Ovary (tissue), 3 donors: ENCODE results near the gene CDX1.

ENCODE experiments used
- CTCF ChIP-seq, 3 donors: fragments of 450-650 bp in 2 of 3; fragments of 200-600 bp in 1 of 3; IDR thresholded peaks; one replicate each; pipeline versions ENCODE4 v1.5.1 to v1.8.0; 2016 to 2022; ENCODE audit warnings: antibody characterized with exemption in 3 of 3, mild to moderate bottlenecking in 1 of 3
- POLR2A ChIP-seq: fragments of 450-650 bp; IDR thresholded peaks from one replicate; pipeline ENCODE4 v1.6.1; 2017; ENCODE audit warnings: antibody characterized with exemption, mild to moderate bottlenecking, moderate library complexity
- donor health status: DM: no; HTN: no; CAD: no.

DNA sequence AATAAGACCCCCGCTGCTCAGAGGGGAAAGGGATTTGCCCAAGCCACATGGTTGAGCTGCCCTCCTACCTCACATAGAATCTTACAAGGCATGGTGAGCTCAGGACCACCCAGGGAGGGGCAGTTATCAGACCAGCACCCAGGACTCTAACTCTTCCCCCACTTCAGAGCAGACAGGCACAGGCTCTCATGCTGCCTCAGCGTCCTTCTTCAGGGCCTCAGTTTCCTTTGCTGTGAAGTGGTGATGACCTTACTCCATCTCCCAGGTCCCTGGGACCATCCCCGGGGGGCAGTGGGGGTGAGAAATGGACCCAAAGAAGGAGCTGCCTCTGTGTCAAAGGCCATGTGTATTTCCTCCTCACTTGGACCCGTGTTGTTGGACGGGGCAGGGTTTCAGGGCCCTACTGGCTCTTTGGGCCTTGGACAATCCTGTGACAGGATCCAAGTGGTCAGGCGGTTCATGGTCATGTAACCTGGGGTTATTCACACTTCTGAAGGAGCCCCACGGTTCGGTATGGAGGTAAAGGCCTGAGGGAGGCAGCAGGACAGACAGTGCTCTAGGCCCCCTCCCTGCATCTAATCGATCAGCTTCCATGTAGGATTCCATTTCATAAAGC lies 48.5 kb upstream of the CDX1 start:
- TF ChIP-seq CTCF (IDR thresholded peaks at IDR 0.05): no peak
- TF ChIP-seq POLR2A: no peak
